ENCODE data around the gene LRBA.

The LRBA gene

GRCh38 chr4:150990250-150990649 lies 24.8 kb downstream of the LRBA start:
- in situ Hi-C loops (cut with MboI; ENCODE audit: low pct_unique_long_range_greater_than_20kb, low sequenced_read_pairs, unreplicated experiment) = no loop called here
- TF ChIP-seq CTCF (IDR thresholded peaks at IDR 0.05; ENCODE audit: extremely low read depth, insufficient read depth, missing control alignments) = no peak
- no peak for DNase-seq (ENCODE audit: low spot score)

GRCh38 chr4:150988238-150988637 lies 26.8 kb downstream of the LRBA start:
- no peak for DNase-seq (ENCODE audit: low spot score)
- in situ Hi-C loops (cut with MboI; ENCODE audit: low pct_unique_long_range_greater_than_20kb, low sequenced_read_pairs, unreplicated experiment) = no loop called here
- no peak for TF ChIP-seq CTCF (IDR thresholded peaks at IDR 0.05; ENCODE audit: extremely low read depth, insufficient read depth, missing control alignments)

- no peak for TF ChIP-seq CTCF (IDR thresholded peaks at IDR 0.05; ENCODE audit: extremely low read depth, insufficient read depth, missing control alignments)
- in situ Hi-C loops (cut with MboI; ENCODE audit: low pct_unique_long_range_greater_than_20kb, low sequenced_read_pairs, unreplicated experiment) = no loop called here
- no peak for DNase-seq (ENCODE audit: low spot score)
Measured at GRCh38 chr4:150987204-150987603, 27.9 kb downstream of the LRBA start.

- in situ Hi-C loops (cut with MboI; ENCODE audit: low pct_unique_long_range_greater_than_20kb, low sequenced_read_pairs, unreplicated experiment) = no loop called here
- no peak for DNase-seq (ENCODE audit: low spot score)
Measured at GRCh38 chr4:150986085-150986484, 29.0 kb downstream of the LRBA start.

GRCh38 chr4:150983851-150984250 lies 31.2 kb downstream of the LRBA start:
- in situ Hi-C loops (cut with MboI; ENCODE audit: low pct_unique_long_range_greater_than_20kb, low sequenced_read_pairs, unreplicated experiment) = no loop called here
- no peak for DNase-seq (ENCODE audit: low spot score)
- no peak for TF ChIP-seq CTCF (IDR thresholded peaks at IDR 0.05; ENCODE audit: extremely low read depth, insufficient read depth, missing control alignments)

More at GRCh38 chr4:150986085-150986484, 29.0 kb downstream of the LRBA start:
- no peak for TF ChIP-seq CTCF (IDR thresholded peaks at IDR 0.05; ENCODE audit: extremely low read depth, insufficient read depth, missing control alignments)

- TF ChIP-seq CTCF (IDR thresholded peaks at IDR 0.05; ENCODE audit: extremely low read depth, insufficient read depth, missing control alignments) = no peak
- no peak for DNase-seq (ENCODE audit: low spot score)
- in situ Hi-C loops (cut with MboI; ENCODE audit: low pct_unique_long_range_greater_than_20kb, low sequenced_read_pairs, unreplicated experiment) = no loop called here
Measured at GRCh38 chr4:150982557-150983233, 32.4 kb downstream of the LRBA start.

All from GM13977 (cell line).